Measurements from ENCODE around the gene TARS1.

DNA sequence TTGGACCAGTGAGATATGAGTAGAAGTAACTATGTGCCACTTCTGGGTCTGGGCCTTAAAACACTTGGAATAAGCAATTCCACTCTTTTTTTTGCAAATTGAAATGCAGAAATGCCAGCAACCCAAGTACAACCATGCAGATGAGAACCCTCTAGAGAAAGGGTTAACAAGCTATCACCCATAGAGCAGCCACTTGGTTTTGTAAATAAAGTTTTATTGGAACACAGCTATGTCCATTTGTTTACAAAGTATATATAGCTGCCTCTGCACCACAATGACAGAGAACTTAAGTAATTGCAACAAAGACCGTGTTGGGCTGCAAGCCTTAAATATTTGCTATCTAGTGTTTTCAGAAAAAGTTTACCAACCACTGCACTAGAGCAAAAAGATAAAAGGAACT, 9.8 kb upstream of the TARS1 start:
- TF ChIP-seq EZH2 (IDR thresholded peaks at IDR 0.05; ENCODE audit: borderline replicate concordance, low read depth, low read length, poor library complexity, severe bottlenecking), result no peak
- TF ChIP-seq, protein P1, sequence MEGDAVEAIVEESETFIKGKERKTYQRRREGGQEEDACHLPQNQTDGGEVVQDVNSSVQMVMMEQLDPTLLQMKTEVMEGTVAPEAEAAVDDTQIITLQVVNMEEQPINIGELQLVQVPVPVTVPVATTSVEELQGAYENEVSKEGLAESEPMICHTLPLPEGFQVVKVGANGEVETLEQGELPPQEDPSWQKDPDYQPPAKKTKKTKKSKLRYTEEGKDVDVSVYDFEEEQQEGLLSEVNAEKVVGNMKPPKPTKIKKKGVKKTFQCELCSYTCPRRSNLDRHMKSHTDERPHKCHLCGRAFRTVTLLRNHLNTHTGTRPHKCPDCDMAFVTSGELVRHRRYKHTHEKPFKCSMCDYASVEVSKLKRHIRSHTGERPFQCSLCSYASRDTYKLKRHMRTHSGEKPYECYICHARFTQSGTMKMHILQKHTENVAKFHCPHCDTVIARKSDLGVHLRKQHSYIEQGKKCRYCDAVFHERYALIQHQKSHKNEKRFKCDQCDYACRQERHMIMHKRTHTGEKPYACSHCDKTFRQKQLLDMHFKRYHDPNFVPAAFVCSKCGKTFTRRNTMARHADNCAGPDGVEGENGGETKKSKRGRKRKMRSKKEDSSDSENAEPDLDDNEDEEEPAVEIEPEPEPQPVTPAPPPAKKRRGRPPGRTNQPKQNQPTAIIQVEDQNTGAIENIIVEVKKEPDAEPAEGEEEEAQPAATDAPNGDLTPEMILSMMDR (conservative IDR thresholded peaks at IDR 0.05; ENCODE audit: low read depth, low read length), result no peak

All from A673 (cell line).